Epithelial cell of esophagus (primary cell): ENCODE data around the gene TXLNA.
"Not testable (repeated sequence)": the region's sequence is repeated elsewhere in the genome, so short reads cannot be mapped to it uniquely, and the experiment has no call there.

Experiments
- DNase-seq: peaks from one replicate; pipeline ENCODE4 v3.0.0; 2010; ENCODE audit warnings: low read depth
- H3K4me3 ChIP-seq: 2 replicates; pipeline ENCODE4 v1.5.1; 2011; ENCODE audit warnings: mild to moderate bottlenecking, low read length, control low read depth
- TF ChIP-seq, protein P1 (sequence below): IDR thresholded peaks from 2 replicates; pipeline ENCODE4 v1.5.1; 2011; ENCODE audit warnings: low read depth, mild to moderate bottlenecking, low read length, control low read depth, inconsistent platforms; ENCODE audit not compliant: insufficient read depth; ENCODE audit errors: missing control alignments

Gene TXLNA

DNA sequence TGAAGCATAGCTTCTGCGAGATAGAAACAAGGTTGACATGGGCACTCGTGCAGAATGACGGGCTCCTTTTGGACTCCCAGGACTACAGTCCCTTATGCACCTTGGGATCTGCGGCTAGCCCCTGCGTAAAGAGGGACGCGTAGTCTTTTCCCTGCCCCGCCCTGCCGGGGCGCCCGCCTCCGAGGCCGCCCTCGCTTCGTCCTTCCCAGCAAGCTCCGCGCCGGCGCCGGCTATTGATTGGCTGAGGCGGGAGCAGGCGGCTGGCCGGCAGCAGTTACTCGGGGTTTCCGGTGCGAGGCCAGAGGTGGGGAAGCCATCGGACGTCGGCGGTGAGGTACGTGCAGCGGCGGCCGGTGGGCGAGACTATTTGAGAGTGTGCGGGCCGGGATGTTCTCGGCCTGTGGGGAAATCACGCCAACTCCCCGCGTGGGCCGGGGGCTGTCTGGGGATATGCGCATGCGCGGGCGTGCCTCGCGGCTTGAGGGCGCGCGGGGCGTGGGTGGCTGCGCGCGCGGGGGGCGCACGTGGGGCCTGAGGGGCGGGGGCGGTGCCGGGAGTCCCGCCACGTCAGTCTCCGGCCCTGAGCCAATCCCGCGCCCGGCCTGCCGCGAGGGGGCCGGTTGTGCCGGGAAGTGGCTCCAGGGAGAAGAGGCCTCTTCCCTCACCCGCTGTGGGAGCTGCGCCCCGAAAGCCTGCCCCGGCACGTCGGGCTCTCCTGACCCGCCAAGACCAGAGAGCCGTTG is at the start of gene TXLNA:
TXLNA (plus strand) TSS at position 233 of the 743 bp plus-strand sequence. CDS start 671 bp downstream, outside the sequence.
- TF ChIP-seq, protein P1, sequence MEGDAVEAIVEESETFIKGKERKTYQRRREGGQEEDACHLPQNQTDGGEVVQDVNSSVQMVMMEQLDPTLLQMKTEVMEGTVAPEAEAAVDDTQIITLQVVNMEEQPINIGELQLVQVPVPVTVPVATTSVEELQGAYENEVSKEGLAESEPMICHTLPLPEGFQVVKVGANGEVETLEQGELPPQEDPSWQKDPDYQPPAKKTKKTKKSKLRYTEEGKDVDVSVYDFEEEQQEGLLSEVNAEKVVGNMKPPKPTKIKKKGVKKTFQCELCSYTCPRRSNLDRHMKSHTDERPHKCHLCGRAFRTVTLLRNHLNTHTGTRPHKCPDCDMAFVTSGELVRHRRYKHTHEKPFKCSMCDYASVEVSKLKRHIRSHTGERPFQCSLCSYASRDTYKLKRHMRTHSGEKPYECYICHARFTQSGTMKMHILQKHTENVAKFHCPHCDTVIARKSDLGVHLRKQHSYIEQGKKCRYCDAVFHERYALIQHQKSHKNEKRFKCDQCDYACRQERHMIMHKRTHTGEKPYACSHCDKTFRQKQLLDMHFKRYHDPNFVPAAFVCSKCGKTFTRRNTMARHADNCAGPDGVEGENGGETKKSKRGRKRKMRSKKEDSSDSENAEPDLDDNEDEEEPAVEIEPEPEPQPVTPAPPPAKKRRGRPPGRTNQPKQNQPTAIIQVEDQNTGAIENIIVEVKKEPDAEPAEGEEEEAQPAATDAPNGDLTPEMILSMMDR, result no peak
- peak within 1 kb of the TSS; percentile 47 for H3K4me3 ChIP-seq
- peak; percentile 86 for DNase-seq

DNA sequence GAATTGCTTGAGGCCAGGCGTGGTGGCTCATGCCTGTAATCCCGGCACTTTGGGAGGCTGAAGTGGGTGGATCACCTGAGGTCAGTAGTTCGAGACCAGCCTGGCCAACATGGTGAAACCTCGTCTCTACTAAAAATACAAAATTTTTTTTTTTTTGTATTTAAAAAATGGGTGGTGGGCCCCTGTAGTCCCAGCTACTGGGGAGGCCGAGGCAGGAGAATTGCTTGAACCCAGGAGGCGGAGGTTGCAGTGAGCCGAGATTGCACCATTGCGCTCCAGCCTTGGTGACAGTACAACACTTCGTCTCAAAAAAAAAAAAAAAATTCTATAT is 45.6 kb upstream of the TXLNA start:
- DNase-seq, H3K4me3 ChIP-seq: not testable (repeated sequence)

DNA sequence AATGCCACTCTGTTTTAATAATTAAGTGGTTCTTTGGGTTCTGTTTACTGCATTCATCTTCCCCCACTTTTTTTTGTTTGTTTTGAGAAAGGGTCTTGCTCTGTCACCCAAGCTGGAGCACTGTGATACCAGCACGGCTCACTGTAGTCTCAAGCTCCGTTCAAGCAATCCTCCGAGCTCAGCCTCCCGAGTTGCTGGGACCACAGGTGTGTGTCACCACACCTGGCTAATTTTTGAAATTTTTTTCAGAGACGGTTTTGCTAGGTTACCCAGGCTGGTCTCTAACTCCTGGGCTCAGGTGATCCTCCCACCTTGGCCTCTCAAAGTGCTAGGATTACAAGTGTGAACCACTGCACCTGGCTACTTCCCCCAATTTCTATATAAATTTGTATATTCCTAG is 42.4 kb upstream of the TXLNA start:
- no peak for DNase-seq
- TF ChIP-seq, protein P1, result no peak

DNA sequence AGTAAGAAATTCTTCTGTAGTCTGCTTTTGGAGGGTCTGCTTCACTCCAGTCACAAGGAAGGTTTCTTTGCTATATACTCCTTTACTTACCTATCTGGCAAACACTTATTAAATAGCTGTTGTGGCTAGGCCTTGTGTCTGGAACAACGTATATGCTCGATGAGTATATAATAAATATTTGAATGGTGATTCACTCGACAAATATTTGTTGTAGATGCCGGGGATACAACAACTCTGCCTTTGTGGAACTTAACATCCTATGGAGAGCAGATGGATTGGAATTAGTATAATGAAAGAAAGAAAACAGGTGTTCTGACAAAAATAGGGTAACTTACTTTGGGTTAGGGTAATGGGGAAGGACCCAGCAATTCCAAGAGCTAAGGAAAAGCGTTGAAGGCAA is 40.5 kb upstream of the TXLNA start:
- TF ChIP-seq, protein P1, result no peak
- H3K4me3 ChIP-seq, result no peak overlapping the region
- DNase-seq, result peak; percentile 66

More for the DNA sequence above, 42.4 kb upstream of the TXLNA start:
- no peak overlapping the region for H3K4me3 ChIP-seq

DNA sequence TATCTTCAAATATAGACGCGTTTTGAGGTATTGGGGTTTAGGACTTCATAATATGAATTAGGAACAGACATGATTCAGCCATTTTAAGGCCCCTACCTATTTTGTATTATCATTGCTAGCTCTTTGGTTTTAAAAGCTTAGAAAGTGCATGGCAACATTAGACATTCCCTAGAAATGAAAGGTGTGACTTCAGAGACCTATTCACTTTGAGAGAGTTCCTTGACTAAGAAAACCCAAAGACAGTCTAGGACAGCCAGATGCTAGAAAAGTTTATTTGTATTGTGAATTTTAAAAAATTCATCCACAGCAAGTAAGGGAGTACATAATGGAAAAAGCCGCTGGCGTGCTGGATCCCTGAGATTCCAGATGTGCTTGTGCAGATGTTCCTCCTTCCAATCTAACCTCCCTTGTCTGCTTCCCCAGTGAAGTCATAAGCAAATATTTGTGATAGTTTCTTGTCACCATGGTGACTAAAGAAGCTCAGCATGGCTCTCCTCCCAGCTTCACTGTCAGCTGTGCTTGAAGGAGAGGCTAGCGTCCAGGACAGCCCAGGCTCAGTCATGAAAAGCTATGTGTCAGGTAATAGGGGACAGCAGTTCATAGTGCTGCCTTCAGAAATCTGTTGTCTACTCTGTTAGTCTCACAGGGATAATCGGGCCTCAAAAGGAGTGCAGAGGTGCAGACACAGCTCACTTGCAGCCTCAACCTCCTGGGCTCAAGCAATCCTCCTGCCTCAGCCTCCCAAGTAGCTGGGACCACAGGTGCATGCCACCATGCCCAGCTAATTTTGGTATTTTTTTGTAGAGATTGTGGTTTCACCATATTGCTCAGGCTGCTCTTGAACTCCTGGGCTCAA is 36.8 kb upstream of the TXLNA start:
- TF ChIP-seq, protein P1, result no peak
- H3K4me3 ChIP-seq, result no peak overlapping the region
- DNase-seq, result peak; percentile 62

DNA sequence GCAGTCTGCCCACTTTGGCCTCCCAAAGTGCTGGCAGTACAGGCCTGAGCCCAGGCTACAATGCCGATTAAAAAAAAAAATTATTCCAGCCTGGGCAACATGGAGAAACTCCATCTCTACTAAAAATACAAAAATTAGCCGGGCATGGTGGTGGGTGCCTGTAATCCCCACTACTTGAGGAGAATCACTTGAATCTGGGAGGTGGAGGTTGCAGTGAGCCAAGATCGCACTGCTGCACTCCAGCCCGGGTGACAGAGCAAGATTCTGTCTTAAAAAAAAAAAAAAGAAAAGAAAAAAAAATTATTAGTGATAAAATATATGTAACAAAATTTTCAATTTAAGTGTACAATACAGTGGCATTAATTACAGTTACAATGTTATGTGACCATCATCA is 36.2 kb upstream of the TXLNA start:
- not testable (repeated sequence) for H3K4me3 ChIP-seq, DNase-seq

DNA sequence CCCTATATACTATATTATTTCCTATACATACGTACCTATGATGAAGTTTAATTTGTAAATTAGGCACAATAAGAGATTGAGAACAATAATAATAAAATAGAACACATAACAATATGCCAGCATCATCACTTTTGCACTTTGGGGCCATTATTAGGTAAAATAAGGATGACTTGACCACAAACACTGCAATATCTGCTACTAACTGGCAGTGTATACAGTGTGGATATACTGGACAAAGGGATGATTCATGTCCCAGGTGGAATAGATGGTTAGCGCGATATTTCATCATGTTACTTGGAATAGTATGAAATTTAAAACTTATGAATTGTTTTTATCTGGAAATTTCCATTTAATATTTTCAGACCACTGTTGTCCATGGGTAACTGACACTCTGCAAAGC is 35.4 kb upstream of the TXLNA start:
- peak; percentile 38 for DNase-seq

DNA sequence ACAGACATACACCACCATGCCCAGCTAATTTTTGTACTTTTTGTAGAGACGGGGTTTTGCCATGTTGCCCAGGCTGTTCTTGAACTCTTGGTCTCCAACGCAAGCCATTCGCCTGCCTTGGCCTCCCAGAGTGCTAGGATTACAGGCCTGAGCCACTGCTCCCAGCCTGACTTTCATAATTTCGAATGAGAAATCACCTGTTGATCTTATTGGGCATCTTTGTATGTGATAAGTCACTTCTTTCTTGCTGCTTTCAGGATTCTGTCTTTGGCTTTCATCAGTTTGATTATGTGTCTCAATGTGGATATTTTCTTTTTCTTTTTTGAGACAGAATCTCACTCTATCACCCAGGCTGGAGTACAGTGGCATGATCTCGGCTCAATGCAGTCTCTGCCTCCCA is 31.7 kb upstream of the TXLNA start:
- not testable (repeated sequence) for DNase-seq, H3K4me3 ChIP-seq

More for the DNA sequence above, 35.4 kb upstream of the TXLNA start:
- H3K4me3 ChIP-seq, result no peak overlapping the region
- TF ChIP-seq, protein P1, result no peak
